Right lobe of liver (tissue), 6 donors: ENCODE measurements around the gene UBALD2. TPM values are rescaled to one million over a fixed set of nuclear protein-coding genes. Genes with fewer than 3 reads are reported as not detected.

Experiments
- ATAC-seq, 4 donors: fragments of 200-7000 bp; cut with Tn5 transposase; one replicate each; pipeline ENCODE4 v1.9.1; 2020; ENCODE audit warnings: mild to moderate bottlenecking in 4 of 4, moderate library complexity in 4 of 4
- DNase-seq, 3 donors: peaks; one replicate each; pipeline ENCODE4 v3.0.0-alpha.2; 2020
- H3K27ac ChIP-seq, 3 donors: fragments of 200-600 bp; one replicate each; pipeline ENCODE4 v1.8.0; 2022
- H3K27me3 ChIP-seq, 2 donors: fragments of 200-600 bp; one replicate each; pipeline ENCODE4 v1.8.0; 2022
- H3K36me3 ChIP-seq, 4 donors: fragments of 200-600 bp; sonication (generic) in 1 of 4; one replicate each; pipeline versions ENCODE4 v1.5.1 to v1.8.0; 2017 to 2022; ENCODE audit warnings: control low read depth in 1 of 4
- H3K4me1 ChIP-seq, 4 donors: fragments of 200-600 bp; sonication (generic) in 1 of 4; one replicate each; pipeline versions ENCODE4 v1.5.1 to v1.8.0; 2017 to 2022; ENCODE audit warnings: control low read depth in 1 of 4
- H3K4me3 ChIP-seq, 3 donors: fragments of 200-600 bp; one replicate each; pipeline ENCODE4 v1.8.0; 2022
- H3K9me3 ChIP-seq, 4 donors: fragments of 200-600 bp; sonication (generic) in 1 of 4; one replicate each; pipeline versions ENCODE4 v1.5.1 to v1.8.0; 2017 to 2022; ENCODE audit warnings: control low read depth in 1 of 4
- POLR2A ChIP-seq: fragments of 450-650 bp; IDR thresholded peaks from one replicate; pipeline ENCODE4 v1.6.1; 2017; ENCODE audit warnings: antibody characterized with exemption, mild to moderate bottlenecking
- WGBS: methylation state at CpG from one replicate; pipeline ENCODE4 v1.1.6; 2018; ENCODE audit warnings: low coverage, low lambda C conversion rate; ENCODE audit not compliant: insufficient coverage; ENCODE audit errors: missing lambda C conversion rate; 5-methylcytosine and 5-hydroxymethylcytosine counted together
- intact Hi-C, 2 donors: fragments of 100-400 bp; cut with DNase I; formaldehyde crosslinking; loops; one replicate each; pipeline versions ENCODE4 v1.11.2 to v1.14.1; 2022
- total RNA-seq, 6 experiments: library from RNA; depleted of rRNA in 2 of 6; stranded (reverse); fragments of >200 nt in 2 of 6; fragmentation: NEBNext Ultra II Directional in 3 of 6; extraction: Animal tissue kit (Norgen Biotek cat#: 25700) in 3 of 6; gene quantifications; one replicate each; pipeline versions ENCODE4 v1.1.0 to v1.2.4, GENCODE V29; 2016 to 2023
- TF ChIP-seq, protein P1 (sequence below), 4 donors: fragments of 200-600 bp in 3 of 4; fragments of 450-650 bp in 1 of 4; IDR thresholded peaks; one replicate each; pipeline versions ENCODE4 v1.5.1 to v1.8.0; 2016 to 2022; ENCODE audit warnings: antibody characterized with exemption in 4 of 4, mild to moderate bottlenecking in 2 of 4
- donor health status: DM: no; HTN: yes; CAD: no.
- donor health status: DM: no; HTN: no; CAD: no.
- donor health status: DM: no; HTN: no; CAD: no.
- donor health status: DM: no; HTN: yes; CAD: no.
- donor health status: DM: no; HTN: yes; CAD: no.

Gene UBALD2
- total RNA-seq, 6 experiments from 2014 or later = 7.3 to 17.9 (median 14.5) TPM

DNA sequence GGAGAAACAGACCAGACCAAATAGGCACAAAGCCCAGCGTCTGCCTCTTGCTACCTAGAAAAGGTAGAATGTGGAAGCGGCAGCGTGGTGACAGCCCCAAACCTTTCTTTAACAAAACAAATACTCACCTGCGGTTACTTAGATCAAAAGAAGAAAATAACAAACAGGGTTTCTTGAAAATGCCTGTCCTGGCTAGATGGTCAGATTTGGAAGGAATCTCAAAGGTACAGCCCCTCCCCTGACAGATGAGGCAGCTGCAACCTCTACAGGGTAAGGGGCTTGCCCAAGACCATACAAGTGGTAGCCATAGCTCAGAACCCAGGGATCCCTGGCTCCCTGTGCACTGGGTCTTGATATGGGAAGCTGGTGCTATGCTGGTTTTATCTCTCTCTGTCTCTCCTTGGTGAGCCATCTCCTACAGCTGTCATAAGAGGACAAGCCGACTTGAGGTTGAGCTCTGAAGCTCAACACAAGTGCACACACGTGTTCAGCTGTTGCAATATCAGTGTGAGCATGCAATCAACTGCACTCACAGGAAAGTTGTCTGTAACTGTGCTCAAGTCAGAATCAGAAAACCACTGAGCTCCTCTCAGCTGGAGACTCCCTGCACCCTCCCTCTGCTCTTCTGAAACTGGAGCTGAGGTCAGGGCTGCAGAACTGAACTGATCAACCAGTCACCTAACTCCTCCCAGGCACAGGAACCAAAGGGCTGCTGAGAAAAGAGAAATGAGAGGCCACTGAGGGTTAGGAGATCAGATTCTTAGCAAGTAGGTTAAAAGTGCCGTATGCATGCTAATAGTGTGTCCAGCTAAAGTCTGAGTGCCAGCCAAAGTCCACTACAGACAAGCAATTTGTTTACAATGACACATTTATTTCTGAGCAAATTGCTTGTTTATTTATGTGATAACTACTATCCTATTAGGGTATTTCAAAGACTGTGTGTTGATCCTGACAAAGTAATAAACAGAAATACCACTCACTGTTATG lies 18.8 kb upstream of the UBALD2 start:
- TF ChIP-seq, protein P1, sequence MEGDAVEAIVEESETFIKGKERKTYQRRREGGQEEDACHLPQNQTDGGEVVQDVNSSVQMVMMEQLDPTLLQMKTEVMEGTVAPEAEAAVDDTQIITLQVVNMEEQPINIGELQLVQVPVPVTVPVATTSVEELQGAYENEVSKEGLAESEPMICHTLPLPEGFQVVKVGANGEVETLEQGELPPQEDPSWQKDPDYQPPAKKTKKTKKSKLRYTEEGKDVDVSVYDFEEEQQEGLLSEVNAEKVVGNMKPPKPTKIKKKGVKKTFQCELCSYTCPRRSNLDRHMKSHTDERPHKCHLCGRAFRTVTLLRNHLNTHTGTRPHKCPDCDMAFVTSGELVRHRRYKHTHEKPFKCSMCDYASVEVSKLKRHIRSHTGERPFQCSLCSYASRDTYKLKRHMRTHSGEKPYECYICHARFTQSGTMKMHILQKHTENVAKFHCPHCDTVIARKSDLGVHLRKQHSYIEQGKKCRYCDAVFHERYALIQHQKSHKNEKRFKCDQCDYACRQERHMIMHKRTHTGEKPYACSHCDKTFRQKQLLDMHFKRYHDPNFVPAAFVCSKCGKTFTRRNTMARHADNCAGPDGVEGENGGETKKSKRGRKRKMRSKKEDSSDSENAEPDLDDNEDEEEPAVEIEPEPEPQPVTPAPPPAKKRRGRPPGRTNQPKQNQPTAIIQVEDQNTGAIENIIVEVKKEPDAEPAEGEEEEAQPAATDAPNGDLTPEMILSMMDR (IDR thresholded peaks at IDR 0.05) = no peak
- TF ChIP-seq POLR2A = peak; percentile 16
- DNase-seq (peak in 1 of 3 donors; percentile 65), ATAC-seq (peak; percentile 63 to 81 (median 74))
- intact Hi-C loops = no loop called here
- Histone ChIP-seq H3K36me3 (no peaks in the 10 kb centered on the region), H3K4me1 (peaks cover 0 to 15% (median 3%) of the 10 kb centered on the region in 4 donors), H3K27ac (no peak overlapping the region), H3K9me3 (no peaks in the 10 kb centered on the region), H3K27me3 (no peaks in the 10 kb centered on the region), H3K4me3 (no peak overlapping the region)
- WGBS = 56% methylated on average over 7 of the region's 7 CpGs

DNA sequence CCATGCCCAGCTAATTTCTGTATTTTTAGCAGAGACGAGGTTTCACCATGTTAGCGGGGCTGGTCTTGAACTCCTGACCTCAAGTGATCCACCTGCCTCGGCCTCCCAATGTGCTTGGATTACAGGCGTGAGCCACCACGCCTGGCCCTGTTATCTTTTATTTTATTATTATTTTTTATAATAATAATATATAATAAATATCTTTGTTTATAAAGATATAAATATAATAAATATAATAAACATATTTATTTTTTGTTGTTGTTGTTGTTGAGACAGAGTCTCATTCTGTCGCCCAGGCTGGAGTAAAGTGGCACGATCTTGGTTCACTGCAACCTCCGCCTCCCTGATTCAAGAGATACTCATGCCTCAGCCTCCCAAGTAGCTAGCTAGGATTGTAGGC lies 17.8 kb upstream of the UBALD2 start:
- 78% methylated on average over 8 of the region's 8 CpGs for WGBS
- no peaks in the 10 kb centered on the region for H3K36me3 ChIP-seq
- DNase-seq (no peak), ATAC-seq (no peak)
- H3K4me3 ChIP-seq = no peak overlapping the region
- no peaks in the 10 kb centered on the region for H3K27me3 ChIP-seq
- H3K27ac ChIP-seq = no peak overlapping the region
- intact Hi-C loops = no loop called here
- H3K4me1 ChIP-seq = peaks cover 0 to 22% (median 3%) of the 10 kb centered on the region in 4 donors
- no peaks in the 10 kb centered on the region for H3K9me3 ChIP-seq
- no peak for TF ChIP-seq POLR2A
- TF ChIP-seq, protein P1 (IDR thresholded peaks at IDR 0.05) = no peak

DNA sequence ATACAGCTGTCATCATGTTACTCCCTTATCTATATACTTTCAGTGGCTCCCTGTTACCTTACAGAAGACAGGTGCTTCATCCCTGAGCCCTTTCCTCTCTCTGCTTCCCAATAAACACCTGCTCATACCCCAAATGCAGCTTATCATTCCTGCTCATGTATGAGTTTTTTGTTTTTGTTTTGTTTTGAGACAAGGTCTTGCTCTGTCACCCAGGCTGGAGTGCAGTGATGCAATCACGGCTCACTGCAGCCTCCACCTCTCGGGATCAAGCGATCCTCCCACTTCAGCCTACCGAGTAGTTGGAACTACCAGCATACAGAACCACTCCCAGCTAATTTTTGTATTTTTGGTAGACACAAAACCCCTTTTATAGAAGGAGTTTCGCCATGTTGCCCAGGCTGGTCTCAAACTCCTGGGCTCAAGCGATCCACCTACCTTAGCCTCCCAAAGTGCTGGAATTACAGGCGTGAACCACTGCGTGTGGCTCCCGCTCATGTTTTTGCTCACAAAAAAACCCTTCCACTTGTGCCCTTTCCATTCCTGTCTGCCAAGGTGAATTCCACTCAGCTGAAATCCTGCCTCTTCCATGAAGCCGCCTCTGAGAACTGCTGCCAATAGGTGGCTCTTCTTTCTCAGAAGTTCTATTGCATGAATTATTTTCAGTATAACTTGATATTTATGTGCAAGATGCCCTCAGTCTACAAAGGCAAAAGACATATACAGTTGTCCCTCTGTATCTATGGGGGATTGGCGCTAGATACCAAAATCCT lies 16.9 kb upstream of the UBALD2 start:
- ATAC-seq (peak in 2 of 4 donors; percentile 2 to 29), DNase-seq (peak in 1 of 3 donors; percentile 62)
- no peak overlapping the region for H3K27ac ChIP-seq
- WGBS = 69% methylated on average over 11 of the region's 11 CpGs
- intact Hi-C loops = no loop called here
- H3K27me3 ChIP-seq = no peaks in the 10 kb centered on the region
- TF ChIP-seq POLR2A = no peak
- TF ChIP-seq, protein P1 (IDR thresholded peaks at IDR 0.05) = peak in 1 of 4 donors; percentile 22
- no peaks in the 10 kb centered on the region for H3K9me3 ChIP-seq
- no peak overlapping the region for H3K4me3 ChIP-seq
- H3K4me1 ChIP-seq = peaks cover 0 to 31% (median 7%) of the 10 kb centered on the region in 4 donors
- no peaks in the 10 kb centered on the region for H3K36me3 ChIP-seq

DNA sequence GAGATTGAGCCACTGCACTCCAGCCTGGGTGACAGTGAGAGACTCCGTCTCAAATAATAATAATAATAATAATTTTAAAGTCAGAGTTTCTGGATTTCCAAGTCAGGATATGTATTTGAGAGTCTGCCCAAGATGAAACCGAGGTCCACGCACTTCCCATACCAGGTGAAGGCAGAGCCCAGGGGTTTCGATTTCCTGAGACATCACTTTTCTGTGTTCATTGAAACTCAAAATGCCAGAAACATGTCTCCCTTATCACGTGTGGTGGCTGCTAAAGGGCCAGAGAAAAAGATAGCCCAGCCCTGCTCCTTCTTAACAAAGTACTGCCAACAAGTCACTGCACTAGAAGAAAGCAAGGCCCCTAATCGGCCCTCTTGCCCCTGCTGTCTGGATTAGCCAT lies 15.0 kb upstream of the UBALD2 start:
- H3K27ac ChIP-seq = no peak overlapping the region
- ATAC-seq = no peak
- peaks cover 0 to 31% (median 7%) of the 10 kb centered on the region in 4 donors for H3K4me1 ChIP-seq
- no peaks in the 10 kb centered on the region for H3K36me3 ChIP-seq
- intact Hi-C loops = no loop called here
- WGBS = 91% methylated on average over 4 of the region's 6 CpGs
- TF ChIP-seq, protein P1 (IDR thresholded peaks at IDR 0.05) = no peak
- TF ChIP-seq POLR2A = no peak
- no peak for DNase-seq
- H3K4me3 ChIP-seq = no peak overlapping the region
- no peaks in the 10 kb centered on the region for H3K27me3 ChIP-seq
- H3K9me3 ChIP-seq = no peaks in the 10 kb centered on the region
